ENCODE data around the gene VPS37B. TPM values are rescaled to one million over a fixed set of nuclear protein-coding genes. Genes with fewer than 3 reads are reported as not detected.

Gene VPS37B
- total and polyA plus RNA-seq, 2 donors (not counting 3 experiments of a cell fraction or from before 2014, with no cell fraction given): 39.5 to 45.9 TPM

GRCh38 chr12:122858171-122858570 lies 37.8 kb downstream of the VPS37B start:
- intact Hi-C loops (cut with micrococcal nuclease): no loop called here

GRCh38 chr12:122856999-122857671 lies 38.8 kb downstream of the VPS37B start:
- Histone ChIP-seq H3K9me1 (replicated peaks; ENCODE audit: control insufficient read depth, extremely low read depth, insufficient read depth, low read length) (no peaks in the 10 kb centered on the region), H3K27ac (ENCODE audit: insufficient read depth, low read depth, low read length) (no peak overlapping the region), H4K20me1 (replicated peaks; ENCODE audit: control insufficient read depth, extremely low read depth, insufficient read depth, low read length) (no peaks in the 10 kb centered on the region), H3K4me3 (replicated peaks in 1 of 3; ENCODE audit: insufficient read depth in 1 of 3, low read depth in 1 of 3, low read length in 3 of 3) (no peak overlapping the region), H3K4me1 (ENCODE audit: control insufficient read depth, extremely low read depth, insufficient read depth, low read length) (peaks cover 13% of the 10 kb centered on the region), H2AFZ (ENCODE audit: low read depth, low read length) (no peak overlapping the region), H3K27me3 (ENCODE audit: control insufficient read depth in 2 of 2, insufficient read depth in 2 of 2, low read length in 2 of 2) (no peaks in the 10 kb centered on the region), H3K79me2 (ENCODE audit: control insufficient read depth, insufficient read depth, low read length) (no peaks in the 10 kb centered on the region), H3K9ac (replicated peaks; ENCODE audit: extremely low read depth, insufficient read depth, low read length) (no peak overlapping the region), H3K4me2 (ENCODE audit: insufficient read depth, low read length) (no peak overlapping the region), H3K36me3 (ENCODE audit: control insufficient read depth in 2 of 2, extremely low read depth in 1 of 2, insufficient read depth in 2 of 2, low read length in 2 of 2) (peaks cover 11 to 64% of the 10 kb centered on the region in 2 experiments), H3K9me3 (replicated peaks; ENCODE audit: control insufficient read depth, insufficient read depth, low read length) (no peaks in the 10 kb centered on the region)
- no peak for DNase-seq (ENCODE audit: low read depth, low spot score)
- dilution Hi-C loops (cut with MboI; ENCODE audit: extremely low pct_ligation_motif_present, low sequenced_read_pairs) (no loop called here), intact Hi-C loops (cut with micrococcal nuclease) (no loop called here)
- FAIRE-seq: no peak
- no TSS peak for BruUV-seq (replicated peaks)
- ChIA-PET CTCF (interaction anchor here (1.0 to 10.5 kb wide), 5 partner anchors 21 to 381 kb away, joined by 3 to 200 read pairs (median 7); no protein-coding TSS in a partner anchor), POLR2A (interaction anchor here (1.3 kb wide), 1 partner anchor 21 kb away, joined by 6 read pairs; no protein-coding TSS in a partner anchor)
- TF ChIP-seq GATA2 (IDR thresholded peaks at IDR 0.05; ENCODE audit: insufficient read depth, insufficient read length, low read depth, low read length): no peak
- no peak for TF ChIP-seq MYC (IDR thresholded peaks at IDR 0.05; ENCODE audit: low read depth, low read length)
- no peak for TF ChIP-seq EZH2 (IDR thresholded peaks at IDR 0.05; ENCODE audit: borderline replicate concordance, low read depth, low read length, severe bottlenecking)
- TF ChIP-seq FOS (IDR thresholded peaks at IDR 0.05; ENCODE audit: borderline replicate concordance, insufficient read depth, low read length): no peak
- no peak for TF ChIP-seq POLR2AphosphoS5 (IDR thresholded peaks at IDR 0.05; ENCODE audit: insufficient read depth, low read depth, low read length)
- TF ChIP-seq MAX (IDR thresholded peaks at IDR 0.05; ENCODE audit: insufficient read depth, insufficient read length): no peak
- no peak for TF ChIP-seq JUN (IDR thresholded peaks at IDR 0.05; ENCODE audit: borderline replicate concordance, insufficient read depth, insufficient read length, low read depth)
- TF ChIP-seq CTCF (IDR thresholded peaks at IDR 0.05; ENCODE audit: extremely low read depth in 1 of 2, insufficient read depth in 1 of 2, low read depth in 1 of 2, low read length in 2 of 2): no peak
- no peak for TF ChIP-seq POLR2A (IDR thresholded peaks at IDR 0.05; ENCODE audit: low read depth, low read length)

More at GRCh38 chr12:122858171-122858570, 37.8 kb downstream of the VPS37B start:
- Histone ChIP-seq H4K20me1 (replicated peaks; ENCODE audit: control insufficient read depth, extremely low read depth, insufficient read depth, low read length) (no peaks in the 10 kb centered on the region), H3K9me1 (replicated peaks; ENCODE audit: control insufficient read depth, extremely low read depth, insufficient read depth, low read length) (no peaks in the 10 kb centered on the region), H3K79me2 (ENCODE audit: control insufficient read depth, insufficient read depth, low read length) (no peaks in the 10 kb centered on the region), H3K36me3 (ENCODE audit: control insufficient read depth in 2 of 2, extremely low read depth in 1 of 2, insufficient read depth in 2 of 2, low read length in 2 of 2) (peaks cover 11 to 68% of the 10 kb centered on the region in 2 experiments), H3K9me3 (replicated peaks; ENCODE audit: control insufficient read depth, insufficient read depth, low read length) (no peaks in the 10 kb centered on the region), H3K4me3 (replicated peaks in 1 of 3; ENCODE audit: insufficient read depth in 1 of 3, low read depth in 1 of 3, low read length in 3 of 3) (no peak overlapping the region), H2AFZ (ENCODE audit: low read depth, low read length) (no peak overlapping the region), H3K27ac (ENCODE audit: insufficient read depth, low read depth, low read length) (no peak overlapping the region), H3K4me2 (ENCODE audit: insufficient read depth, low read length) (no peak overlapping the region), H3K9ac (replicated peaks; ENCODE audit: extremely low read depth, insufficient read depth, low read length) (no peak overlapping the region), H3K27me3 (ENCODE audit: control insufficient read depth in 2 of 2, insufficient read depth in 2 of 2, low read length in 2 of 2) (no peaks in the 10 kb centered on the region), H3K4me1 (ENCODE audit: control insufficient read depth, extremely low read depth, insufficient read depth, low read length) (peaks cover 5% of the 10 kb centered on the region)
- DNase-seq (ENCODE audit: low read depth, low spot score) (no peak), FAIRE-seq (no peak)
- no TSS peak for BruUV-seq (replicated peaks)
- ChIA-PET POLR2A (no interaction called here), CTCF (interaction anchor here (1.0 to 10.5 kb wide), 4 partner anchors 9 to 380 kb away, joined by 3 to 200 read pairs (median 6); no protein-coding TSS in a partner anchor)
- TF ChIP-seq FOS (IDR thresholded peaks at IDR 0.05; ENCODE audit: borderline replicate concordance, insufficient read depth, low read length) (no peak), MYC (IDR thresholded peaks at IDR 0.05; ENCODE audit: low read depth, low read length) (no peak), POLR2A (IDR thresholded peaks at IDR 0.05; ENCODE audit: low read depth, low read length) (no peak), EZH2 (IDR thresholded peaks at IDR 0.05; ENCODE audit: borderline replicate concordance, low read depth, low read length, severe bottlenecking) (no peak), JUN (IDR thresholded peaks at IDR 0.05; ENCODE audit: borderline replicate concordance, insufficient read depth, insufficient read length, low read depth) (no peak), GATA2 (IDR thresholded peaks at IDR 0.05; ENCODE audit: insufficient read depth, insufficient read length, low read depth, low read length) (no peak)
- dilution Hi-C loops (cut with MboI; ENCODE audit: extremely low pct_ligation_motif_present, low sequenced_read_pairs): no loop called here
